HL-60 (cell line): ENCODE measurements around the gene DOCK8.

Source experiments
- TF ChIP-seq, protein P1 (sequence below): IDR thresholded peaks from one replicate; pipeline ENCODE4 v1.5.1; 2011; ENCODE audit warnings: low read length, control low read depth, inconsistent platforms; ENCODE audit not compliant: insufficient read depth
- TF ChIP-seq, protein P2 (sequence below): IDR thresholded peaks from 2 replicates; pipeline ENCODE4 v1.6.1; 2012; ENCODE audit warnings: low read depth; ENCODE audit not compliant: insufficient replicate concordance

DNA sequence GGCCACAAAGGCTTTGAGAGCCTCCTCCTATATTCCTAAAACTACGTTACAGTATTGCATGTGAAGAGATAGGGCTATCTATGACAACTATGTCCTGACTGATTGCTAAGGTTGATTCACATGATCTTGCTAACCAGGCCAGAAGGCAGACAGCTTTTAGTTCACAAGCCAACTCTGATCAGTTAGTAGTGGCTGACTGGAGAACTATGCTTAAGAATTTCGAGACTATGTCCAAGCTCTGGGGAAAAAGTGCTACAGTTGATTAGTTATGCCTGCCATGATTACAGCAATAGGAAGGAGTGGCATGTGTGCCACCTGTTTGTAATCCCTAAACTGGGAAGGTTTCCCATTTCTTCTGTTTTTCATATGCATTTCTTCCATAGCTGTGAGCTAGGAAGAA, 223.4 kb downstream of the DOCK8 start:
- TF ChIP-seq, protein P1, sequence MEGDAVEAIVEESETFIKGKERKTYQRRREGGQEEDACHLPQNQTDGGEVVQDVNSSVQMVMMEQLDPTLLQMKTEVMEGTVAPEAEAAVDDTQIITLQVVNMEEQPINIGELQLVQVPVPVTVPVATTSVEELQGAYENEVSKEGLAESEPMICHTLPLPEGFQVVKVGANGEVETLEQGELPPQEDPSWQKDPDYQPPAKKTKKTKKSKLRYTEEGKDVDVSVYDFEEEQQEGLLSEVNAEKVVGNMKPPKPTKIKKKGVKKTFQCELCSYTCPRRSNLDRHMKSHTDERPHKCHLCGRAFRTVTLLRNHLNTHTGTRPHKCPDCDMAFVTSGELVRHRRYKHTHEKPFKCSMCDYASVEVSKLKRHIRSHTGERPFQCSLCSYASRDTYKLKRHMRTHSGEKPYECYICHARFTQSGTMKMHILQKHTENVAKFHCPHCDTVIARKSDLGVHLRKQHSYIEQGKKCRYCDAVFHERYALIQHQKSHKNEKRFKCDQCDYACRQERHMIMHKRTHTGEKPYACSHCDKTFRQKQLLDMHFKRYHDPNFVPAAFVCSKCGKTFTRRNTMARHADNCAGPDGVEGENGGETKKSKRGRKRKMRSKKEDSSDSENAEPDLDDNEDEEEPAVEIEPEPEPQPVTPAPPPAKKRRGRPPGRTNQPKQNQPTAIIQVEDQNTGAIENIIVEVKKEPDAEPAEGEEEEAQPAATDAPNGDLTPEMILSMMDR, result no peak
- TF ChIP-seq, protein P2, sequence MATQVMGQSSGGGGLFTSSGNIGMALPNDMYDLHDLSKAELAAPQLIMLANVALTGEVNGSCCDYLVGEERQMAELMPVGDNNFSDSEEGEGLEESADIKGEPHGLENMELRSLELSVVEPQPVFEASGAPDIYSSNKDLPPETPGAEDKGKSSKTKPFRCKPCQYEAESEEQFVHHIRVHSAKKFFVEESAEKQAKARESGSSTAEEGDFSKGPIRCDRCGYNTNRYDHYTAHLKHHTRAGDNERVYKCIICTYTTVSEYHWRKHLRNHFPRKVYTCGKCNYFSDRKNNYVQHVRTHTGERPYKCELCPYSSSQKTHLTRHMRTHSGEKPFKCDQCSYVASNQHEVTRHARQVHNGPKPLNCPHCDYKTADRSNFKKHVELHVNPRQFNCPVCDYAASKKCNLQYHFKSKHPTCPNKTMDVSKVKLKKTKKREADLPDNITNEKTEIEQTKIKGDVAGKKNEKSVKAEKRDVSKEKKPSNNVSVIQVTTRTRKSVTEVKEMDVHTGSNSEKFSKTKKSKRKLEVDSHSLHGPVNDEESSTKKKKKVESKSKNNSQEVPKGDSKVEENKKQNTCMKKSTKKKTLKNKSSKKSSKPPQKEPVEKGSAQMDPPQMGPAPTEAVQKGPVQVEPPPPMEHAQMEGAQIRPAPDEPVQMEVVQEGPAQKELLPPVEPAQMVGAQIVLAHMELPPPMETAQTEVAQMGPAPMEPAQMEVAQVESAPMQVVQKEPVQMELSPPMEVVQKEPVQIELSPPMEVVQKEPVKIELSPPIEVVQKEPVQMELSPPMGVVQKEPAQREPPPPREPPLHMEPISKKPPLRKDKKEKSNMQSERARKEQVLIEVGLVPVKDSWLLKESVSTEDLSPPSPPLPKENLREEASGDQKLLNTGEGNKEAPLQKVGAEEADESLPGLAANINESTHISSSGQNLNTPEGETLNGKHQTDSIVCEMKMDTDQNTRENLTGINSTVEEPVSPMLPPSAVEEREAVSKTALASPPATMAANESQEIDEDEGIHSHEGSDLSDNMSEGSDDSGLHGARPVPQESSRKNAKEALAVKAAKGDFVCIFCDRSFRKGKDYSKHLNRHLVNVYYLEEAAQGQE, result no peak
